H1 (cell line): ENCODE measurements around the gene ITIH1. TPM values are rescaled to one million over a fixed set of nuclear protein-coding genes. Genes with fewer than 3 reads are reported as not detected.

Experiments
- CTCF ChIA-PET: fragments of 300-600 bp; sonication (Branson Sonifier 250); formaldehyde crosslinking; loops from one replicate; lab custom pipeline; 2021; ENCODE audit not compliant: partially characterized antibody; lab: Charles Lee
- POLR2A ChIA-PET: fragments of 300-600 bp; sonication (Branson Sonifier 250); formaldehyde crosslinking; loops from one replicate; lab custom pipeline; 2021; ENCODE audit warnings: inconsistent platforms; ENCODE audit not compliant: partially characterized antibody; lab: Charles Lee
- DNase-seq, 2 experiments: peaks; one replicate each; pipeline versions ENCODE4 v3.0.0 to v3.0.0-alpha.2; 2010 to 2022; ENCODE audit warnings: low spot score in 2 of 2, low read depth in 1 of 2, mixed read lengths in 1 of 2
- FAIRE-seq: peaks from 2 replicates; lab custom pipeline; 2011; peaks lifted over from hg19 to GRCh38; lab: Jason Lieb, UNC
- H2AFZ ChIP-seq: 2 replicates; pipeline ENCODE4 v1.8.1; 2012; ENCODE audit warnings: low read length, inconsistent platforms
- H2AK5ac ChIP-seq: 2 replicates; pipeline ENCODE4 v1.6.1; 2013; ENCODE audit warnings: low read depth, low read length
- H2BK120ac ChIP-seq: replicated peaks from 2 replicates; pipeline ENCODE3; 2013; ENCODE audit warnings: low read depth, low read length, inconsistent platforms
- H2BK12ac ChIP-seq: 2 replicates; pipeline ENCODE4 v1.6.1; 2013; ENCODE audit warnings: low read depth, low read length
- H2BK15ac ChIP-seq: 2 replicates; pipeline ENCODE4 v1.6.1; 2013; ENCODE audit warnings: low read length
- H2BK20ac ChIP-seq: 2 replicates; pipeline ENCODE4 v1.6.1; 2013; ENCODE audit warnings: low read length
- H2BK5ac ChIP-seq: 2 replicates; pipeline ENCODE4 v1.6.1; 2013; ENCODE audit warnings: low read depth, low read length
- H3K14ac ChIP-seq: 2 replicates; pipeline ENCODE4 v1.6.1; 2013; ENCODE audit warnings: inconsistent platforms; ENCODE audit not compliant: insufficient read length
- H3K18ac ChIP-seq: 2 replicates; pipeline ENCODE4 v1.6.1; 2013; ENCODE audit warnings: low read length; ENCODE audit errors: extremely low read depth
- H3K23ac ChIP-seq: 2 replicates; pipeline ENCODE4 v1.6.1; 2013; ENCODE audit warnings: inconsistent platforms; ENCODE audit not compliant: insufficient read length
- H3K23me2 ChIP-seq: 2 replicates; pipeline ENCODE4 v1.6.1; 2013; ENCODE audit warnings: low read depth, low read length
- H3K27ac ChIP-seq: 2 replicates; pipeline ENCODE4 v1.6.1; 2011; ENCODE audit warnings: low read depth, low read length, inconsistent platforms
- H3K27me3 ChIP-seq, 4 experiments: replicated peaks in 1 of 4; 1 replicate in 1 of 4; 2 replicates in 3 of 4; pipeline versions ENCODE4 v1.6.1 to v1.8.1; 2011 to 2013; ENCODE audit warnings: low read length in 3 of 4, mild to moderate bottlenecking in 3 of 4, inconsistent platforms in 2 of 4, mixed read lengths in 2 of 4, moderate library complexity in 1 of 4; ENCODE audit not compliant: control insufficient read depth in 3 of 4, insufficient read depth in 3 of 4; ENCODE audit errors: extremely low read depth in 1 of 4
- H3K36me3 ChIP-seq, 4 experiments: 2 replicates each; pipeline versions ENCODE4 v1.6.1 to v1.8.1; 2011 to 2013; ENCODE audit warnings: mild to moderate bottlenecking in 4 of 4, low read length in 3 of 4, moderate library complexity in 2 of 4, control low read depth in 1 of 4, inconsistent platforms in 1 of 4; ENCODE audit not compliant: insufficient read depth in 4 of 4, control insufficient read depth in 2 of 4
- H3K4ac ChIP-seq: replicated peaks from 2 replicates; pipeline ENCODE3; 2013; ENCODE audit warnings: low read length, low read depth, mixed read lengths, inconsistent platforms; ENCODE audit not compliant: insufficient read length
- H3K4me1 ChIP-seq, 4 experiments: replicated peaks in 1 of 4; 1 replicate in 1 of 4; 2 replicates in 3 of 4; pipeline versions ENCODE4 v1.6.1 to v1.8.1; 2011 to 2013; ENCODE audit warnings: low read length in 3 of 4, inconsistent platforms in 2 of 4, mixed read lengths in 1 of 4; ENCODE audit not compliant: insufficient read depth in 4 of 4, control insufficient read depth in 3 of 4
- H3K4me2 ChIP-seq, 2 experiments: 2 replicates each; pipeline versions ENCODE4 v1.6.1 to v1.8.1; 2011 to 2013; ENCODE audit warnings: low read depth in 2 of 2, low read length in 2 of 2, control low read depth in 1 of 2, inconsistent platforms in 1 of 2, mild to moderate bottlenecking in 1 of 2; ENCODE audit not compliant: insufficient read depth in 1 of 2
- H3K4me3 ChIP-seq, 4 experiments: fragments of 200-600, 300-600 bp in 1 of 4; sonication (generic), shearing (Covaris generic), sonication (Bioruptor Twin) in 1 of 4; 2 replicates each; pipeline versions ENCODE4 v1.5.1 to v1.8.1; 2011 to 2016; ENCODE audit warnings: low read length in 4 of 4, low read depth in 3 of 4, control low read depth in 2 of 4, inconsistent platforms in 2 of 4, mild to moderate bottlenecking in 2 of 4, mixed read lengths in 1 of 4, moderate library complexity in 1 of 4; ENCODE audit not compliant: insufficient read depth in 2 of 4; ENCODE audit errors: extremely low read depth in 1 of 4
- H3K56ac ChIP-seq: replicated peaks from 2 replicates; pipeline ENCODE3; 2013; ENCODE audit warnings: low read depth, mild to moderate bottlenecking, mixed read lengths, low read length, inconsistent platforms; ENCODE audit not compliant: insufficient read length
- H3K79me1 ChIP-seq: 2 replicates; pipeline ENCODE4 v1.6.1; 2013; ENCODE audit warnings: low read depth, low read length, control low read depth
- H3K79me2 ChIP-seq, 2 experiments: 2 replicates each; pipeline versions ENCODE4 v1.6.1 to v1.8.1; 2012 to 2013; ENCODE audit warnings: low read length in 2 of 2, mild to moderate bottlenecking in 2 of 2, inconsistent platforms in 1 of 2; ENCODE audit not compliant: insufficient read depth in 2 of 2, control insufficient read depth in 1 of 2
- H3K9ac ChIP-seq, 4 experiments: replicated peaks in 1 of 4; 1 replicate in 1 of 4; 2 replicates in 3 of 4; pipeline versions ENCODE4 v1.6.1 to v1.8.1; 2011 to 2013; ENCODE audit warnings: low read depth in 3 of 4, low read length in 3 of 4, control low read depth in 2 of 4, mild to moderate bottlenecking in 2 of 4, moderate library complexity in 2 of 4, inconsistent platforms in 1 of 4; ENCODE audit errors: extremely low read depth in 1 of 4
- H3K9me3 ChIP-seq, 2 experiments: 2 replicates each; pipeline versions ENCODE4 v1.6.1 to v1.8.1; 2012 to 2013; ENCODE audit warnings: mild to moderate bottlenecking in 2 of 2, moderate library complexity in 2 of 2, control low read depth in 1 of 2, inconsistent platforms in 1 of 2, low read depth in 1 of 2, low read length in 1 of 2, mixed read lengths in 1 of 2; ENCODE audit not compliant: insufficient read depth in 2 of 2
- H4K20me1 ChIP-seq, 2 experiments: replicated peaks in 1 of 2; 2 replicates each; pipeline versions ENCODE3 to v1.8.1; 2011 to 2013; ENCODE audit warnings: inconsistent platforms in 2 of 2, low read length in 2 of 2, mild to moderate bottlenecking in 1 of 2; ENCODE audit not compliant: insufficient read depth in 2 of 2, control insufficient read depth in 1 of 2
- H4K5ac ChIP-seq: 2 replicates; pipeline ENCODE4 v1.6.1; 2013; ENCODE audit warnings: low read length, low read depth, mixed read lengths, inconsistent platforms; ENCODE audit not compliant: insufficient read length
- H4K8ac ChIP-seq: 2 replicates; pipeline ENCODE4 v1.8.0; 2013; ENCODE audit warnings: mild to moderate bottlenecking, moderate library complexity, low read length, inconsistent platforms; ENCODE audit not compliant: insufficient read depth; ENCODE audit errors: extremely low read depth
- H4K91ac ChIP-seq: replicated peaks from 2 replicates; pipeline ENCODE3; 2013; ENCODE audit warnings: low read length, mixed read lengths, inconsistent platforms; ENCODE audit not compliant: insufficient read length
- CTCF ChIP-seq, 3 experiments: IDR thresholded peaks; 1 replicate in 2 of 3; 2 replicates in 1 of 3; pipeline versions ENCODE4 v1.5.1 to v1.6.1; 2011; ENCODE audit warnings: low read length in 3 of 3, mild to moderate bottlenecking in 3 of 3, inconsistent platforms in 2 of 3, low read depth in 1 of 3, moderate library complexity in 1 of 3; ENCODE audit not compliant: insufficient read depth in 1 of 3; ENCODE audit errors: control extremely low read depth in 1 of 3
- RAD21 ChIP-seq, 2 experiments: IDR thresholded peaks in 1 of 2; conservative IDR thresholded peaks in 1 of 2; 2 replicates each; pipeline ENCODE4 v1.6.1; 2011; ENCODE audit warnings: low read depth in 2 of 2, low read length in 2 of 2, improper control_type of control experiment in 1 of 2, inconsistent platforms in 1 of 2, mild to moderate bottlenecking in 1 of 2, moderate library complexity in 1 of 2
- RNF2 ChIP-seq: fragments of 200-900, 300-1000 bp; sonication (generic); IDR thresholded peaks from 2 replicates; pipeline ENCODE4 v1.7.1; 2016; ENCODE audit warnings: borderline replicate concordance, low read depth, mild to moderate bottlenecking, antibody characterized with exemption, low read length; ENCODE audit not compliant: poor library complexity, severe bottlenecking; ENCODE audit errors: missing control alignments
- WGBS, 2 experiments: shearing (Covaris generic) in 1 of 2; methylation state at CpG; one replicate each; pipeline versions ENCODE4 v1.1.6 to v1.1.7; 2013 to 2015; ENCODE audit warnings: low lambda C conversion rate in 2 of 2, mixed read lengths in 2 of 2, inconsistent platforms in 1 of 2, low coverage in 1 of 2, missing lambda C conversion rate in 1 of 2; ENCODE audit not compliant: insufficient replicate concordance in 2 of 2, insufficient coverage in 1 of 2, insufficient read length in 1 of 2; ENCODE audit errors: extremely low coverage in 1 of 2, missing lambda C conversion rate in 1 of 2; 5-methylcytosine and 5-hydroxymethylcytosine counted together
- polyA plus RNA-seq, 7 experiments: library from polyadenylated mRNA; depleted of rRNA in 3 of 7; stranded (reverse) in 5 of 7; unstranded in 2 of 7; fragments of >200 nt in 5 of 7; fragments of 200-250 nt in 2 of 7; gene quantifications; 1 replicate in 5 of 7; 2 replicates in 1 of 7; 4 replicates in 1 of 7; pipeline versions ENCODE4 v1.2.1 to v1.2.3, GENCODE V29; 2011 to 2013; ENCODE audit warnings: missing spikeins in 2 of 7, mixed read lengths in 2 of 7
- total RNA-seq: library from RNA; stranded (reverse); fragmentation: NEBNext Ultra II Directional; extraction: Animal tissue kit (Norgen Biotek cat#: 25700); gene quantifications from 2 replicates; pipeline ENCODE4 v1.2.1, GENCODE V29; 2021

ITIH1 gene
- total and polyA plus RNA-seq, 2 of the 8 experiments (the other 6 are each of a cell fraction or from before 2014, with no cell fraction given): not detected

- no peak for DNase-seq
- Histone ChIP-seq H3K79me1 (no peaks in the 10 kb centered on the region), H4K8ac (no peak overlapping the region), H3K27me3 (no peaks in the 10 kb centered on the region), H3K4me1 (no peaks in the 10 kb centered on the region), H3K4me2 (no peak overlapping the region), H3K79me2 (no peaks in the 10 kb centered on the region), H4K91ac (no peak overlapping the region), H2BK20ac (no peak overlapping the region), H3K18ac (no peak overlapping the region), H3K4ac (no peak overlapping the region), H2BK15ac (no peak overlapping the region), H3K27ac (no peak overlapping the region), H3K36me3 (peaks cover 10 to 65% (median 48%) of the 10 kb centered on the region in 4 experiments; a peak in 7 of 8 replicates), H4K5ac (no peak overlapping the region), H3K23me2 (no peaks in the 10 kb centered on the region), H3K9ac (no peak overlapping the region), H2BK12ac (no peak overlapping the region), H2AFZ (no peak overlapping the region), H3K14ac (no peak overlapping the region), H2BK120ac (no peak overlapping the region), H4K20me1 (peaks cover 0 to 4% of the 10 kb centered on the region in 2 experiments), H3K4me3 (no peak overlapping the region), H3K56ac (no peak overlapping the region), H2BK5ac (no peak overlapping the region), H3K23ac (no peak overlapping the region), H3K9me3 (no peaks in the 10 kb centered on the region), H2AK5ac (no peak overlapping the region)
- TF ChIP-seq RAD21 (IDR thresholded peaks at IDR 0.05 in 1 of 2, conservative IDR thresholded peaks at IDR 0.05 in 1 of 2; ENCODE audit: low read depth in 2 of 2, low read length in 2 of 2) (peak; percentile 65 to 68), RNF2 (no peak), CTCF (IDR thresholded peaks at IDR 0.05; ENCODE audit: control extremely low read depth in 1 of 3, insufficient read depth in 1 of 3, low read depth in 1 of 3, low read length in 3 of 3) (peak in 2 of 3 experiments; percentile 44 to 49; a peak in 2 of 4 replicates)
- 92% methylated on average over 3 of the region's 3 CpGs; no CpG with 5 or more reads in 1 of the 2 experiments for WGBS, 2 experiments
- no peak for FAIRE-seq
- ChIA-PET POLR2A (interaction anchor here (0.8 to 1.4 kb wide), 2 partner anchors 37 to 45 kb away, joined by 3 to 5 read pairs; partner anchors contain the start of genes GLT8D1 and SPCS1), CTCF (interaction anchor here (0.6 to 1.5 kb wide), 6 partner anchors 11 to 141 kb away, joined by 3 to 4 read pairs (median 4); no protein-coding TSS in a partner anchor)
Measured at GRCh38 chr3:52742418-52743041, 34.9 kb upstream of the ITIH1 start.
